Keratinocyte (primary cell): ENCODE measurements around the gene PEDS1. TPM values are rescaled to one million over a fixed set of nuclear protein-coding genes. Genes with fewer than 3 reads are reported as not detected.
"Not testable (repeated sequence)": the region's sequence is repeated elsewhere in the genome, so short reads cannot be mapped to it uniquely, and the experiment has no call there.

Experiments used
- DNase-seq: peaks from one replicate; pipeline ENCODE4 v3.0.0-alpha.2; 2011; ENCODE audit warnings: low read depth, missing footprints, low spot score
- FAIRE-seq: peaks from 2 replicates; lab custom pipeline; 2011; peaks lifted over from hg19 to GRCh38; lab: Jason Lieb, UNC
- H2AFZ ChIP-seq: 2 replicates; pipeline ENCODE4 v1.6.0; 2012; ENCODE audit warnings: low read length, control low read depth, inconsistent platforms; ENCODE audit not compliant: control insufficient read depth
- H3K27ac ChIP-seq: 2 replicates; pipeline ENCODE4 v1.5.1; 2011; ENCODE audit warnings: low read length; ENCODE audit not compliant: control insufficient read depth, insufficient read depth
- H3K27me3 ChIP-seq: 3 replicates; pipeline ENCODE4 v1.6.0; 2011; ENCODE audit warnings: low read length; ENCODE audit not compliant: control insufficient read depth, insufficient read depth; ENCODE audit errors: extremely low read depth
- H3K36me3 ChIP-seq, 2 experiments: 2 replicates in 1 of 2; 3 replicates in 1 of 2; pipeline ENCODE4 v1.5.1; 2011; ENCODE audit warnings: low read length in 2 of 2, mild to moderate bottlenecking in 1 of 2; ENCODE audit not compliant: control insufficient read depth in 2 of 2, insufficient read depth in 2 of 2; ENCODE audit errors: extremely low read depth in 1 of 2
- H3K4me1 ChIP-seq: 3 replicates; pipeline ENCODE4 v1.5.1; 2011; ENCODE audit warnings: low read length; ENCODE audit not compliant: control insufficient read depth, insufficient read depth; ENCODE audit errors: extremely low read depth
- H3K4me2 ChIP-seq: 3 replicates; pipeline ENCODE4 v1.6.0; 2011; ENCODE audit warnings: low read depth, low read length; ENCODE audit not compliant: control insufficient read depth, insufficient read depth; ENCODE audit errors: extremely low read depth
- H3K4me3 ChIP-seq, 3 experiments: fragments of 200-600 bp in 1 of 3; sonication (generic) in 1 of 3; 2 replicates in 2 of 3; 3 replicates in 1 of 3; pipeline ENCODE4 v1.5.1; 2011 to 2016; ENCODE audit warnings: low read length in 3 of 3, mild to moderate bottlenecking in 3 of 3, control low read depth in 2 of 3, inconsistent platforms in 1 of 3, low read depth in 1 of 3, mixed read lengths in 1 of 3, mixed run types in 1 of 3, moderate library complexity in 1 of 3; ENCODE audit not compliant: control insufficient read depth in 2 of 3, insufficient read depth in 2 of 3; ENCODE audit errors: extremely low read depth in 1 of 3
- H3K79me2 ChIP-seq: 2 replicates; pipeline ENCODE4 v1.6.0; 2012; ENCODE audit warnings: low read length; ENCODE audit not compliant: control insufficient read depth, insufficient read depth
- H3K9ac ChIP-seq: 3 replicates; pipeline ENCODE4 v1.6.0; 2011; ENCODE audit warnings: low read length; ENCODE audit not compliant: control insufficient read depth, insufficient read depth; ENCODE audit errors: extremely low read depth
- H3K9me1 ChIP-seq: 3 replicates; pipeline ENCODE4 v1.6.0; 2011; ENCODE audit warnings: low read length; ENCODE audit not compliant: control insufficient read depth, insufficient read depth; ENCODE audit errors: extremely low read depth
- H3K9me3 ChIP-seq: 2 replicates; pipeline ENCODE4 v1.5.1; 2012; ENCODE audit warnings: low read depth, low read length; ENCODE audit not compliant: control insufficient read depth
- H4K20me1 ChIP-seq: 3 replicates; pipeline ENCODE4 v1.6.0; 2011; ENCODE audit warnings: low read length; ENCODE audit not compliant: control insufficient read depth, insufficient read depth; ENCODE audit errors: extremely low read depth
- CTCF ChIP-seq, 3 experiments: IDR thresholded peaks in 1 of 3; conservative IDR thresholded peaks in 1 of 3; optimal IDR thresholded peaks in 1 of 3; 2 replicates in 2 of 3; 3 replicates in 1 of 3; pipeline versions ENCODE3 to v1.5.1; 2011; ENCODE audit warnings: low read length in 3 of 3, mild to moderate bottlenecking in 3 of 3, moderate library complexity in 2 of 3, control low read depth in 1 of 3, inconsistent platforms in 1 of 3; ENCODE audit not compliant: insufficient read depth in 2 of 3; ENCODE audit errors: extremely low read depth in 1 of 3
- EZH2 ChIP-seq: IDR thresholded peaks from one replicate; pipeline ENCODE4 v1.6.1; 2012; ENCODE audit warnings: inconsistent platforms, mild to moderate bottlenecking, low read length, moderate library complexity
- dilution Hi-C: fragments of 300-500 bp; cut with MboI; formaldehyde crosslinking; loops from one replicate; pipeline ENCODE4 v1.7.0; 2020; ENCODE audit warnings: low sequenced_read_pairs; ENCODE audit not compliant: extremely low pct_ligation_motif_present
- polyA minus RNA-seq, 3 experiments: library from RNA; depleted of rRNA, polyadenylated mRNA; stranded (reverse); fragments of >200 nt; gene quantifications; 1 replicate in 1 of 3; 2 replicates in 1 of 3; 3 replicates in 1 of 3; pipeline ENCODE4 v1.2.3, GENCODE V29; 2011
- polyA plus RNA-seq, 5 experiments: library from polyadenylated mRNA; depleted of rRNA in 3 of 5; stranded (reverse) in 3 of 5; stranded (forward) in 1 of 5; unstranded in 1 of 5; fragments of >200 nt; gene quantifications; 1 replicate in 1 of 5; 2 replicates in 3 of 5; 3 replicates in 1 of 5; pipeline versions ENCODE4 v1.2.1 to v1.2.3, GENCODE V29; 2011 to 2012; ENCODE audit warnings: missing spikeins in 2 of 5, low read depth in 1 of 5, low replicate concordance in 1 of 5

Gene PEDS1
- polyA plus RNA-seq: 48.7 to 77.3 TPM (median 62.3 TPM) in 3 replicates
- 33.8 TPM for polyA plus RNA-seq (2011; ENCODE audit: low read depth)
- polyA plus RNA-seq (2011; cell fraction: cytosol; rRNA removed): 70.2 and 70.3 TPM in 2 replicates
- polyA plus RNA-seq (2011; cell fraction: nucleus; rRNA removed): 95.5 and 103 TPM in 2 replicates
- 45.3 and 52.4 TPM in 2 replicates for polyA plus RNA-seq (2012; ENCODE audit: low replicate concordance)
- 117 to 209 TPM (median 146 TPM) in 3 replicates for polyA minus RNA-seq
- 103 TPM for polyA minus RNA-seq (2011; cell fraction: cytosol; rRNA and poly(A)+ RNA removed)
- 42.4 and 47.5 TPM in 2 replicates for polyA minus RNA-seq (2011; cell fraction: nucleus; rRNA and poly(A)+ RNA removed)

GRCh38 chr20:50153500-50154377 lies at the start of gene PEDS1:
Gene PEDS1, minus strand, starts transcription at chr20:50153723. Its CDS starts 86 bp downstream, at chr20:50153637.
- H3K4me3 ChIP-seq: peak within 1 kb of the TSS; percentile 93 to 97 (median 96)
- H3K27ac ChIP-seq: peak within 1 kb of the TSS; percentile 94
- H3K79me2 ChIP-seq: peaks cover 46% of the 10 kb centered on the region
- peaks cover 11% of the 10 kb centered on the region for H4K20me1 ChIP-seq
- dilution Hi-C loops: no loop called here
- peak in 1 of 3 experiments; percentile 4 for TF ChIP-seq CTCF (optimal IDR thresholded peaks at IDR 0.05 in 1 of 3, IDR thresholded peaks at IDR 0.05 in 1 of 3, conservative IDR thresholded peaks at IDR 0.05 in 1 of 3; ENCODE audit: extremely low read depth in 1 of 3, insufficient read depth in 2 of 3, low read length in 3 of 3)
- TF ChIP-seq EZH2: no peak
- H3K4me2 ChIP-seq: peak within 1 kb of the TSS; percentile 100
- peaks cover 42% of the 10 kb centered on the region for H3K4me1 ChIP-seq
- DNase-seq (no peak), FAIRE-seq (no peak)
- no peaks in the 10 kb centered on the region for H3K9me3 ChIP-seq
- peak within 1 kb of the TSS; percentile 64 for H2AFZ ChIP-seq
- no peaks in the 10 kb centered on the region for H3K27me3 ChIP-seq
- H3K9ac ChIP-seq: peak within 1 kb of the TSS; percentile 97
- peaks cover 3% of the 10 kb centered on the region for H3K9me1 ChIP-seq
- H3K36me3 ChIP-seq: peaks cover 7 to 12% of the 10 kb centered on the region in 2 experiments

GRCh38 chr20:50202677-50203076 lies 49.2 kb upstream of the PEDS1 start:
- no peak overlapping the region for H3K27ac ChIP-seq
- H3K79me2 ChIP-seq: no peaks in the 10 kb centered on the region
- no peak overlapping the region for H2AFZ ChIP-seq
- TF ChIP-seq EZH2 (no peak), CTCF (optimal IDR thresholded peaks at IDR 0.05 in 1 of 3, IDR thresholded peaks at IDR 0.05 in 1 of 3, conservative IDR thresholded peaks at IDR 0.05 in 1 of 3; ENCODE audit: extremely low read depth in 1 of 3, insufficient read depth in 2 of 3, low read length in 3 of 3) (no peak)
- no peak overlapping the region for H3K9ac ChIP-seq
- FAIRE-seq (no peak), DNase-seq (no peak)
- no peaks in the 10 kb centered on the region for H3K9me3 ChIP-seq
- dilution Hi-C loops: no loop called here
- no peaks in the 10 kb centered on the region for H4K20me1 ChIP-seq
- H3K4me1 ChIP-seq: no peaks in the 10 kb centered on the region
- no peaks in the 10 kb centered on the region for H3K27me3 ChIP-seq
- H3K9me1 ChIP-seq: no peaks in the 10 kb centered on the region
- H3K4me2 ChIP-seq: no peak overlapping the region
- no peaks in the 10 kb centered on the region for H3K36me3 ChIP-seq
- H3K4me3 ChIP-seq: no peak overlapping the region

GRCh38 chr20:50201710-50202109 lies 48.2 kb upstream of the PEDS1 start:
- H3K4me2 ChIP-seq, H3K9me3 ChIP-seq, H2AFZ ChIP-seq, H3K36me3 ChIP-seq, H3K79me2 ChIP-seq, H3K27ac ChIP-seq, H3K9me1 ChIP-seq, FAIRE-seq, H3K9ac ChIP-seq, H4K20me1 ChIP-seq, H3K4me3 ChIP-seq, DNase-seq, H3K27me3 ChIP-seq, H3K4me1 ChIP-seq, dilution Hi-C loops: not testable (repeated sequence)
